Kidney (tissue), 14 donors: ENCODE data around the gene TCF23. TPM values are rescaled to one million over a fixed set of nuclear protein-coding genes. Genes with fewer than 3 reads are reported as not detected.
"Not testable (repeated sequence)": the region's sequence is repeated elsewhere in the genome, so short reads cannot be mapped to it uniquely, and the experiment has no call there.

Experiments used
- DNase-seq, 5 donors: peaks; one replicate each; pipeline ENCODE4 v3.0.0-alpha.2; 2013 to 2020
- FAIRE-seq: peaks from 2 replicates; lab custom pipeline; 2012; peaks lifted over from hg19 to GRCh38; lab: Jason Lieb, UNC
- H3K27ac ChIP-seq, 2 donors: one replicate each; pipeline ENCODE4 v1.7.0; 2013; ENCODE audit warnings: low read depth in 2 of 2, low read length in 2 of 2, inconsistent platforms in 1 of 2
- H3K27me3 ChIP-seq: one replicate; pipeline ENCODE4 v1.7.1; 2013; ENCODE audit warnings: low read length, inconsistent platforms; ENCODE audit not compliant: control insufficient read depth, insufficient read depth
- H3K36me3 ChIP-seq, 3 donors: one replicate each; pipeline versions ENCODE4 v1.7.0 to v1.7.1; 2013; ENCODE audit warnings: low read length in 3 of 3, control low read depth in 1 of 3, inconsistent platforms in 1 of 3; ENCODE audit not compliant: insufficient read depth in 3 of 3, control insufficient read depth in 2 of 3
- H3K4me1 ChIP-seq, 3 donors: one replicate each; pipeline versions ENCODE4 v1.7.0 to v1.7.1; 2013; ENCODE audit warnings: low read length in 3 of 3, inconsistent platforms in 1 of 3, low read depth in 1 of 3; ENCODE audit not compliant: control insufficient read depth in 2 of 3, insufficient read depth in 2 of 3
- H3K4me3 ChIP-seq, 3 donors: one replicate each; pipeline versions ENCODE4 v1.7.0 to v1.8.1; 2013; ENCODE audit warnings: low read length in 3 of 3, control low read depth in 1 of 3, inconsistent platforms in 1 of 3
- H3K9ac ChIP-seq, 3 donors: one replicate each; pipeline versions ENCODE4 v1.7.0 to v1.7.1; 2013; ENCODE audit warnings: low read length in 3 of 3, control low read depth in 1 of 3, inconsistent platforms in 1 of 3
- H3K9me3 ChIP-seq, 3 donors: one replicate each; pipeline versions ENCODE4 v1.7.0 to v1.7.1; 2013; ENCODE audit warnings: low read length in 3 of 3, control low read depth in 1 of 3, inconsistent platforms in 1 of 3; ENCODE audit not compliant: control insufficient read depth in 2 of 3, insufficient read depth in 1 of 3
- CTCF ChIP-seq: IDR thresholded peaks from 3 replicates; pipeline ENCODE4 v1.5.1; 2012; ENCODE audit warnings: mild to moderate bottlenecking, moderate library complexity, borderline replicate concordance; ENCODE audit not compliant: insufficient read depth; ENCODE audit errors: extremely low read depth
- intact Hi-C: fragments of 100-400 bp; cut with DNase I; formaldehyde crosslinking; loops from one replicate; pipeline ENCODE4 v1.11.1; 2022
- polyA plus RNA-seq: library from polyadenylated mRNA; stranded (reverse); fragments of 350-450 nt; fragmentation: Illumina TruSeq; extraction: RNeasy Lipid Tissue Mini Kit (QIAGEN cat#74804); gene quantifications from one replicate; pipeline ENCODE4 v1.2.3, GENCODE V29; 2014; ENCODE audit warnings: low read depth, low replicate concordance; ENCODE audit not compliant: insufficient read depth
- total RNA-seq: library from RNA; stranded (reverse); fragmentation: NEBNext Ultra II Directional; extraction: Animal tissue kit (Norgen Biotek cat#: 25700); gene quantifications from one replicate; pipeline ENCODE4 v1.2.1, GENCODE V29; 2021
- donor health status: control.
- donor health status: control.
- donor health status: control.
- donor health status: control.
- donor health status: control.
- donor health status: DM: yes; HTN: yes; CAD: no.
- donor health status: Normal renal cell carcinoma (clear cell type).

Gene TCF23
- total and polyA plus RNA-seq, 2 donors from 2014 or later: 0.38 TPM; not detected in 1

- no peak overlapping the region for H3K27ac ChIP-seq
- H3K27me3 ChIP-seq: no peaks in the 10 kb centered on the region
- FAIRE-seq (no peak), DNase-seq (no peak)
- no peak overlapping the region for H3K9ac ChIP-seq
- TF ChIP-seq CTCF: no peak
- no peaks in the 10 kb centered on the region for H3K4me1 ChIP-seq
- H3K9me3 ChIP-seq: no peaks in the 10 kb centered on the region
- H3K4me3 ChIP-seq: no peak overlapping the region
- no peaks in the 10 kb centered on the region for H3K36me3 ChIP-seq
- intact Hi-C loops: no loop called here
Observed at GRCh38 chr2:27171351-27171848, 22.6 kb downstream of the TCF23 start.

GRCh38 chr2:27174638-27175037 lies 25.8 kb downstream of the TCF23 start:
- H3K4me3 ChIP-seq: no peak overlapping the region
- no peak for TF ChIP-seq CTCF
- H3K9me3 ChIP-seq: no peaks in the 10 kb centered on the region
- FAIRE-seq (no peak), DNase-seq (no peak)
- H3K4me1 ChIP-seq: no peaks in the 10 kb centered on the region
- H3K9ac ChIP-seq: no peak overlapping the region
- H3K27ac ChIP-seq: no peak overlapping the region
- H3K27me3 ChIP-seq: no peaks in the 10 kb centered on the region
- intact Hi-C loops: no loop called here
- no peaks in the 10 kb centered on the region for H3K36me3 ChIP-seq

GRCh38 chr2:27175330-27175729 lies 26.5 kb downstream of the TCF23 start:
- DNase-seq (no peak), FAIRE-seq (no peak)
- Histone ChIP-seq H3K27me3 (no peaks in the 10 kb centered on the region), H3K9me3 (no peaks in the 10 kb centered on the region), H3K4me3 (no peak overlapping the region), H3K9ac (no peak overlapping the region), H3K4me1 (no peaks in the 10 kb centered on the region), H3K36me3 (no peaks in the 10 kb centered on the region), H3K27ac (no peak overlapping the region)
- intact Hi-C loops: no loop called here
- no peak for TF ChIP-seq CTCF

- intact Hi-C loops, H3K27ac ChIP-seq, H3K9me3 ChIP-seq, DNase-seq, FAIRE-seq, H3K9ac ChIP-seq, H3K4me3 ChIP-seq, H3K4me1 ChIP-seq, H3K36me3 ChIP-seq, H3K27me3 ChIP-seq: not testable (repeated sequence)
Observed at GRCh38 chr2:27175781-27176180, 27.0 kb downstream of the TCF23 start.
